Measurements from ENCODE around the gene TDRD12.
"Not testable (repeated sequence)": the region's sequence is repeated elsewhere in the genome, so short reads cannot be mapped to it uniquely, and the experiment has no call there.

TDRD12 gene

GRCh38 chr19:32832825-32833224, 113.3 kb downstream of the TDRD12 start:
- not testable (repeated sequence) for H3K9ac ChIP-seq (ENCODE audit: low read depth, low read length); H3K9me3 ChIP-seq (ENCODE audit: control insufficient read depth, insufficient read depth, low read length); H3K4me1 ChIP-seq (ENCODE audit: insufficient read depth, low read length); H3K36me3 ChIP-seq (ENCODE audit: insufficient read depth, low read length)

DNA sequence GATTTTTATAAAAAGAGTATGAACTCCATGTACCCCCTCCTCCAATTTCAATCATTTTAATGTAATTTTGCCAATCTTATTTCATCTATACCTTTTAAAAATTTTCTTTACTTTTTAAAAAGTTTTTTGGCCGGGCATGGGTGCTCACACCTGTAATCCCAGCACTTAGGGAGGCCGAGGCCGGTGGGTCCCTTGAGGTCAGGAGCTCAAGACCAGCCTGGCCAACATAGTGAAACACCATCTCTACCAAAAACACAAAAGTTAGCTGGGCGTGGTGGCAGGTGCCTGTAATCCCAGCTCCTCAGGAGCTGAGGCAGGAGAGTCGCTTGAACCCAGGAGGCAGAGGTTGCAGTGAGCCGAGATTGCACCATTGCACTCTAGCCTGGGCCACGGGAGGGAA, 113.8 kb downstream of the TDRD12 start:
- not testable (repeated sequence) for H3K36me3 ChIP-seq (ENCODE audit: insufficient read depth, low read length); H3K4me1 ChIP-seq (ENCODE audit: insufficient read depth, low read length); H3K9me3 ChIP-seq (ENCODE audit: control insufficient read depth, insufficient read depth, low read length); H3K9ac ChIP-seq (ENCODE audit: low read depth, low read length)

GRCh38 chr19:32837531-32837930, 118.0 kb downstream of the TDRD12 start:
- H3K9ac ChIP-seq (ENCODE audit: low read depth, low read length) = no peak overlapping the region
- no peaks in the 10 kb centered on the region for H3K36me3 ChIP-seq (ENCODE audit: insufficient read depth, low read length)
- no peaks in the 10 kb centered on the region for H3K4me1 ChIP-seq (ENCODE audit: insufficient read depth, low read length)
- no peaks in the 10 kb centered on the region for H3K9me3 ChIP-seq (ENCODE audit: control insufficient read depth, insufficient read depth, low read length)

DNA sequence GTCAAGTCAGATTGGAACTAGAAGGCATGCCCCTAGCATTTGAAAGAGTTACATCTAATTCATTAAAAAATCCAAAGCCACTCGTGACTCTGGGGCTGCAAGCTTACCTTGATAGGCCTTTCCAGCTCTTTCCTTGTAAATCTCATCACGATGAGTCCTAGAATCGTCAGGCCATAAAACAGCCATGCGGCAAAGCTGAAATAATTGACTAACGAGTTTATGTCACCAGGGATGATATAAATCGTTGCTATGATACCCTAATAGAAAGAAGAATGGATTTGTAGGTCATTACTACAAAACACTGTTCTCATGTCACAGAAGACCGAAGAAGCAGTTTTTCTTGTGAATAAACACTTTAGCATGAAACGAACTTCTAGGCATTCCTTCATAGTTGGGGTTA, 122.5 kb downstream of the TDRD12 start:
- no peaks in the 10 kb centered on the region for H3K36me3 ChIP-seq (ENCODE audit: insufficient read depth, low read length)
- no peaks in the 10 kb centered on the region; the same call in 1 of the 2 replicates for H3K9me3 ChIP-seq (ENCODE audit: control insufficient read depth, insufficient read depth, low read length)
- no peak overlapping the region for H3K9ac ChIP-seq (ENCODE audit: low read depth, low read length)
- no peaks in the 10 kb centered on the region for H3K4me1 ChIP-seq (ENCODE audit: insufficient read depth, low read length)

DNA sequence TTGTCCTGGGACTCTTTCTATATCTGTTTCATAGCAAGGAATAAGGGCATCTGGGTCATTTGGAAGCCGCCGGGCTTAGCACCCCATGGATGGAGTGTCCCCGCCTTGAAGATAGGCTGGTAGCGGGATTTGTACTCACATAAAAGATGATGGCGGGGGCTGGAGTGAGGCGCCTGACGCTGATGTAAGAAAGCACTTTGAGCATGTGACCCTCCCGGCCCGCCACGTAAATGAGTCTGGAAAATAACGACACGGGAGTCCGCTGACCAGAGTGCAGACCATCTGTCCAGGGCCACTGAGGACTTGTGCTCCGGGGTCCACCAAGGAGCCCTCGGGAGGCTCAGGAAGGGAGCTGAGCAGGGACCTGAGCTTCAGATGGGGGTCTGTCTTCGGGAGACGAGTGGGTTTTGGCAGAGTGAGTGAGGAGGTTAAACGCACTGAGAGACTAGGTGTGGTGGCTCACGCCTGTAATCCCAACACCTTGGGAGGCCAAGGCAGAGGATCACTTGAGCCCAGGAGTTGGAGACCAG, 124.2 kb downstream of the TDRD12 start:
- H3K4me1 ChIP-seq (ENCODE audit: insufficient read depth, low read length) = no peaks in the 10 kb centered on the region
- H3K9ac ChIP-seq (ENCODE audit: low read depth, low read length) = no peak overlapping the region
- no peaks in the 10 kb centered on the region for H3K36me3 ChIP-seq (ENCODE audit: insufficient read depth, low read length)
- H3K9me3 ChIP-seq (ENCODE audit: control insufficient read depth, insufficient read depth, low read length) = no peaks in the 10 kb centered on the region; the same call in 1 of the 2 replicates

- H3K9ac ChIP-seq (ENCODE audit: low read depth, low read length); H3K36me3 ChIP-seq (ENCODE audit: insufficient read depth, low read length); H3K9me3 ChIP-seq (ENCODE audit: control insufficient read depth, insufficient read depth, low read length); H3K4me1 ChIP-seq (ENCODE audit: insufficient read depth, low read length): not testable (repeated sequence)
Measured at GRCh38 chr19:32848035-32848434, 128.5 kb downstream of the TDRD12 start.

DNA sequence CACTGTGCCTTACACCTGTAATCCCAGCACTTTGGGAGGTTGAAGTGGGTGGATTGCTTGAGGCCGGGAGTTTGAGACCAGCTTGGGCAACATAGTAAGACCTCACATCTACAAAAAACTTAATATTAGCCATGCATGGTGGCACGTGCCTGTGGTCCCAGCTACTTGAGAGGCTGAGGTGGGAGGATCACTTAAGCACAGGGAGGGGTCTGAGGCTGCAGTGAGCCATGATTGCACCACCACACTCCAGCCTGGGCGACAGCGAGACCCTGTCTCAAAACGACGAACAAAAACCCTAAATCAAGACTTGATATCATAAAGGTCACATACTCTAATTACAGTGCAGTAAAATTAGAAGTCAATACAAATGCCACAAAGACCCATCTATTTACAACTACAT, 132.6 kb downstream of the TDRD12 start:
- H3K9me3 ChIP-seq (ENCODE audit: control insufficient read depth, insufficient read depth, low read length) = no peaks in the 10 kb centered on the region
- H3K9ac ChIP-seq (ENCODE audit: low read depth, low read length) = no peak overlapping the region
- no peaks in the 10 kb centered on the region for H3K36me3 ChIP-seq (ENCODE audit: insufficient read depth, low read length)
- H3K4me1 ChIP-seq (ENCODE audit: insufficient read depth, low read length) = no peaks in the 10 kb centered on the region

- H3K9ac ChIP-seq (ENCODE audit: low read depth, low read length) = not testable (repeated sequence)
Measured at GRCh38 chr19:32856818-32857217, 137.3 kb downstream of the TDRD12 start.

GRCh38 chr19:32857584-32857983, 138.0 kb downstream of the TDRD12 start:
- Histone ChIP-seq H3K9ac (ENCODE audit: low read depth, low read length) (no peak overlapping the region), H3K9me3 (ENCODE audit: control insufficient read depth, insufficient read depth, low read length) (no peaks in the 10 kb centered on the region), H3K4me1 (ENCODE audit: insufficient read depth, low read length) (no peaks in the 10 kb centered on the region), H3K36me3 (ENCODE audit: insufficient read depth, low read length) (no peaks in the 10 kb centered on the region)

More at GRCh38 chr19:32856818-32857217, 137.3 kb downstream of the TDRD12 start:
- H3K9me3 ChIP-seq (ENCODE audit: control insufficient read depth, insufficient read depth, low read length); H3K36me3 ChIP-seq (ENCODE audit: insufficient read depth, low read length); H3K4me1 ChIP-seq (ENCODE audit: insufficient read depth, low read length): not testable (repeated sequence)

GRCh38 chr19:32858155-32858554, 138.6 kb downstream of the TDRD12 start:
- H3K4me1 ChIP-seq (ENCODE audit: insufficient read depth, low read length) = no peaks in the 10 kb centered on the region
- H3K9me3 ChIP-seq (ENCODE audit: control insufficient read depth, insufficient read depth, low read length) = no peaks in the 10 kb centered on the region
- H3K9ac ChIP-seq (ENCODE audit: low read depth, low read length) = no peak overlapping the region
- no peaks in the 10 kb centered on the region for H3K36me3 ChIP-seq (ENCODE audit: insufficient read depth, low read length)

GRCh38 chr19:32858559-32858958, 139.0 kb downstream of the TDRD12 start:
- H3K9me3 ChIP-seq (ENCODE audit: control insufficient read depth, insufficient read depth, low read length) = no peaks in the 10 kb centered on the region
- no peaks in the 10 kb centered on the region for H3K4me1 ChIP-seq (ENCODE audit: insufficient read depth, low read length)

DNA sequence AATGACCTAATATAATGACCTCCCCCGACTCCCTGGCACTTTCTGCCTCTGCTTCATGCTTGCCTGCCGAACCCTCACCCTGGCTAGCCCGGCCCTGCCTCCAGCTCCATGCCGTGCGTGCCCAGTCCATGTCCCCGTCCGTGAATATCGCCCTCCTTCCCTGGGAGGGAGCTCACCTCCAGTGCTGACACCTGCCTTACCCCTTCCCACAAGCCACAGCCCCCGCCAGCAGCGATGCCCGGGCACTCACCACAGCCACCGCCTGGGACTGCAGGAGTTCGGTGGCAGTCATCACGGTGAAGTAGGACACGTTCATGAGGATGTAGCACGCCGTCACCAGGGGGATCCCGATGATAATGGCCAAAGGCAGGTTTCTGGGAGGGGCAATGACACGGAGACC, 140.0 kb downstream of the TDRD12 start:
- no peak overlapping the region for H3K9ac ChIP-seq (ENCODE audit: low read depth, low read length)
- no peaks in the 10 kb centered on the region for H3K36me3 ChIP-seq (ENCODE audit: insufficient read depth, low read length)
- no peaks in the 10 kb centered on the region for H3K9me3 ChIP-seq (ENCODE audit: control insufficient read depth, insufficient read depth, low read length)
- H3K4me1 ChIP-seq (ENCODE audit: insufficient read depth, low read length) = no peaks in the 10 kb centered on the region

More at GRCh38 chr19:32858559-32858958, 139.0 kb downstream of the TDRD12 start:
- Histone ChIP-seq H3K9ac (ENCODE audit: low read depth, low read length) (no peak overlapping the region), H3K36me3 (ENCODE audit: insufficient read depth, low read length) (no peaks in the 10 kb centered on the region)

DNA sequence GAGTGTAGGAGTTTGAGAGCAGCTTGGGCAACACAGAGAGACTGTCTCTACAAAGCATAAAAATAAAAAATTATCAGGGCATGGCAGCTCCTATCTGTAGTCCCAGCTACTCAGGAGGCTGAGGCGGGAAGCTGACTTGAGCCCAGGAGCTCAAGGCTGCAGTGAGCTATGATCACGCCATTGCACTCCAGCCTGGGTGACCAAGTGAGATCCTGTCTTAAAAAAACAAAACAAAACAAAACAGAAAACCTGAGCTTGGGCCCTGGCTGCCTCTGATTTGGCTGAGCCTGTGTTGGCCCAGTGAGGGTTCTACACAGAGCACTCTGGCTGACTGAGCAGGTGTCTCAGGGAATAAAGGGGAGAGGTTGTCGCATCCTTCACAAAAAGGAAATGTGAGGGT, 142.0 kb downstream of the TDRD12 start:
- H3K4me1 ChIP-seq (ENCODE audit: insufficient read depth, low read length) = no peaks in the 10 kb centered on the region
- H3K9ac ChIP-seq (ENCODE audit: low read depth, low read length) = no peak overlapping the region
- no peaks in the 10 kb centered on the region for H3K9me3 ChIP-seq (ENCODE audit: control insufficient read depth, insufficient read depth, low read length)
- no peaks in the 10 kb centered on the region for H3K36me3 ChIP-seq (ENCODE audit: insufficient read depth, low read length)

GRCh38 chr19:32862173-32862572, 142.6 kb downstream of the TDRD12 start:
- Histone ChIP-seq H3K36me3 (ENCODE audit: insufficient read depth, low read length) (no peaks in the 10 kb centered on the region), H3K9me3 (ENCODE audit: control insufficient read depth, insufficient read depth, low read length) (no peaks in the 10 kb centered on the region), H3K4me1 (ENCODE audit: insufficient read depth, low read length) (no peaks in the 10 kb centered on the region), H3K9ac (ENCODE audit: low read depth, low read length) (no peak overlapping the region)

DNA sequence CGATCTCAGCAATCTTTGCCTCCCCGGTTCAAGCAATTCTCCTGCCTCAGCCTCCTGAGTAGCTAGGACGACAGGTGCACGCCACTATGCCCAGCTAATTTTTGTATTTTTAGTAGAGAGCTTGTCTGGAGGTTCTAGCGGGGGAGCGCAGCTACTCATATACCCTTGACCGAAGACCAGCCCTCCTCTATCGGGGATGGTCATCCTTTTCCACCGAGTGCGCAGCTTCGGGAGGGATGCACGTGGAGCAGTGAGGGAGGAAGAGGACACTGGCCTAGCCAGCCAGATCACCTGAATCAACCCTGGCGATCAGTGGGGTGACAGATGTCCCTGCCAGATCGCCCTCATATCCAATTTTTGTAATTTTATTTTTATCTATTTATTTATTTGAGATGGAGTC, 143.2 kb downstream of the TDRD12 start:
- no peak overlapping the region for H3K9ac ChIP-seq (ENCODE audit: low read depth, low read length)
- no peaks in the 10 kb centered on the region for H3K4me1 ChIP-seq (ENCODE audit: insufficient read depth, low read length)
- H3K9me3 ChIP-seq (ENCODE audit: control insufficient read depth, insufficient read depth, low read length) = no peaks in the 10 kb centered on the region
- no peaks in the 10 kb centered on the region for H3K36me3 ChIP-seq (ENCODE audit: insufficient read depth, low read length)

GRCh38 chr19:32863301-32863700, 143.7 kb downstream of the TDRD12 start:
- Histone ChIP-seq H3K9ac (ENCODE audit: low read depth, low read length) (no peak overlapping the region), H3K4me1 (ENCODE audit: insufficient read depth, low read length) (no peaks in the 10 kb centered on the region), H3K9me3 (ENCODE audit: control insufficient read depth, insufficient read depth, low read length) (no peaks in the 10 kb centered on the region), H3K36me3 (ENCODE audit: insufficient read depth, low read length) (no peaks in the 10 kb centered on the region)
